Smooth muscle cell (in vitro differentiated cells): ENCODE measurements around the gene SMIM20. TPM values are rescaled to one million over a fixed set of nuclear protein-coding genes. Genes with fewer than 3 reads are reported as not detected.

Experiments
- DNase-seq: peaks from one replicate; lab custom pipeline; 2025; ENCODE audit not compliant: unreplicated experiment; lab: John Stamatoyannopoulos, UW
- H2AFZ ChIP-seq: fragments of 200-600 bp; sonication (generic); 2 replicates; pipeline ENCODE4 v1.6.0; 2016; ENCODE audit warnings: antibody characterized with exemption, low read depth, mild to moderate bottlenecking
- H3F3A ChIP-seq: fragments of 200-600 bp; sonication (generic); 2 replicates; pipeline ENCODE4 v1.6.0; 2017; ENCODE audit warnings: antibody characterized with exemption, low read depth
- H3K27ac ChIP-seq: fragments of 200-600 bp; sonication (generic); 2 replicates; pipeline ENCODE4 v1.5.1; 2016; ENCODE audit warnings: low read depth, mild to moderate bottlenecking
- H3K27me3 ChIP-seq: fragments of 200-600 bp; sonication (generic); 2 replicates; pipeline ENCODE4 v1.6.1; 2016; ENCODE audit warnings: low read depth, mild to moderate bottlenecking
- H3K36me3 ChIP-seq: fragments of 200-600 bp; sonication (generic); 2 replicates; pipeline ENCODE4 v1.5.1; 2016; ENCODE audit warnings: low read depth
- H3K4me1 ChIP-seq: fragments of 200-600 bp; sonication (generic); 2 replicates; pipeline ENCODE4 v1.5.1; 2016; ENCODE audit warnings: low read depth
- H3K4me2 ChIP-seq: fragments of 200-600 bp; sonication (generic); 2 replicates; pipeline ENCODE4 v1.6.0; 2016; ENCODE audit warnings: mild to moderate bottlenecking
- H3K4me3 ChIP-seq: fragments of 200-600 bp; sonication (generic); 2 replicates; pipeline ENCODE4 v1.5.1; 2016; ENCODE audit warnings: mild to moderate bottlenecking
- H3K79me2 ChIP-seq: fragments of 200-600 bp; sonication (generic); 2 replicates; pipeline ENCODE4 v1.6.0; 2016; ENCODE audit warnings: low read depth, mild to moderate bottlenecking
- H3K9ac ChIP-seq: fragments of 200-600 bp; sonication (generic); 2 replicates; pipeline ENCODE4 v1.6.0; 2016; ENCODE audit warnings: low read depth
- H3K9me3 ChIP-seq: fragments of 200-600 bp; sonication (generic); replicated peaks from 2 replicates; pipeline ENCODE4 v1.5.1; 2016; ENCODE audit warnings: low read depth
- H4K20me1 ChIP-seq: fragments of 200-600 bp; sonication (generic); 2 replicates; pipeline ENCODE4 v1.6.0; 2016; ENCODE audit warnings: low read depth
- WGBS: methylation state at CpG from one replicate; pipeline ENCODE4 v1.1.7; 2016; ENCODE audit warnings: low lambda C conversion rate; 5-methylcytosine and 5-hydroxymethylcytosine counted together
- polyA plus RNA-seq: library from polyadenylated mRNA; unstranded; fragments of >200 nt; fragmentation: Nextera tagmentation; extraction: Ambion mirVana; gene quantifications from 2 replicates; pipeline ENCODE4 v1.2.1, GENCODE V29; 2016
- total RNA-seq: library from RNA; depleted of rRNA; stranded (reverse); fragments of >200 nt; gene quantifications from 2 replicates; pipeline ENCODE4 v1.2.3, GENCODE V29; 2014
- TF ChIP-seq, protein P1 (sequence below): fragments of 200-600 bp; sonication (generic); IDR thresholded peaks from 2 replicates; pipeline ENCODE4 v1.5.1; 2017; ENCODE audit warnings: borderline replicate concordance, mild to moderate bottlenecking, antibody characterized with exemption; ENCODE audit not compliant: insufficient read depth, poor library complexity, severe bottlenecking

SMIM20 gene
- total and polyA plus RNA-seq, 2 experiments from 2014 or later = 40.9 to 52.1 TPM

DNA sequence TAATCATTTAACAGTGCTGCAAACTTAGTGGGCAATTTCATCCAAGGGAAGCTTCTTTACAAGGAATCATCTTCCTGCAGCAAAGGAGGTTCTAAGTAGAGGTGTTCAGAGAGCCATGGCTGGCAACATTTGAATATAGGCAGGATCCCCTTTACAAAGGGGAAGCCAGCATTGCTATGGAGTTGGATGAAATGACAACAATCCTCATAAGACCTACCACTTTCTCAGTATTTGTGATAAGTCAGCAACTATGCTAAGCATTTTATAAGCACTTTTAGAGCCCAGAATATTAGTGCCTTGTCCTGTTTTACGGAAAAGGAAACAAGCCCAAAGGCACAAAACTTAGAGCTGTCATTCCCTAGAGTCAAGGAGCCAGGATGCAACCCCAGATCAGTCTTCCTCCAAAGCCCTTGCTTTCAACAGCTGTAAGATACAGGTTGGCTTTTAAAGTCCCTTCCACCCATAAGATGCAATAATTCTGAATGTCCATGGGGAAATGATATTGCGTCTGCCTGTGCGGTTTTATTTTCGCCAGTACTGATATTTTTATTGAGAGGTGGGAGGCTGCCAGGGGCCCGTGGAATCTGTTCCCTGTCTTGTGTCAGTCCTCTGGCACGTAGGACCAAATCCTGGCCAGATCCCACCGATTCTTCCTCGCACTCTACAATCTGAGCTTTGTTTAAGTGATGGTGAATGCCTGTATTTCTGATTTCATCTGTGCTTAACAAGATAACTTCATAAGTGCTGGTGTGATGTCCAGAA is 59.1 kb downstream of the SMIM20 start:
- H3K4me2 ChIP-seq = no peak overlapping the region
- H2AFZ ChIP-seq = no peak overlapping the region
- WGBS = 63% methylated on average over 8 of the region's 8 CpGs
- TF ChIP-seq, protein P1, sequence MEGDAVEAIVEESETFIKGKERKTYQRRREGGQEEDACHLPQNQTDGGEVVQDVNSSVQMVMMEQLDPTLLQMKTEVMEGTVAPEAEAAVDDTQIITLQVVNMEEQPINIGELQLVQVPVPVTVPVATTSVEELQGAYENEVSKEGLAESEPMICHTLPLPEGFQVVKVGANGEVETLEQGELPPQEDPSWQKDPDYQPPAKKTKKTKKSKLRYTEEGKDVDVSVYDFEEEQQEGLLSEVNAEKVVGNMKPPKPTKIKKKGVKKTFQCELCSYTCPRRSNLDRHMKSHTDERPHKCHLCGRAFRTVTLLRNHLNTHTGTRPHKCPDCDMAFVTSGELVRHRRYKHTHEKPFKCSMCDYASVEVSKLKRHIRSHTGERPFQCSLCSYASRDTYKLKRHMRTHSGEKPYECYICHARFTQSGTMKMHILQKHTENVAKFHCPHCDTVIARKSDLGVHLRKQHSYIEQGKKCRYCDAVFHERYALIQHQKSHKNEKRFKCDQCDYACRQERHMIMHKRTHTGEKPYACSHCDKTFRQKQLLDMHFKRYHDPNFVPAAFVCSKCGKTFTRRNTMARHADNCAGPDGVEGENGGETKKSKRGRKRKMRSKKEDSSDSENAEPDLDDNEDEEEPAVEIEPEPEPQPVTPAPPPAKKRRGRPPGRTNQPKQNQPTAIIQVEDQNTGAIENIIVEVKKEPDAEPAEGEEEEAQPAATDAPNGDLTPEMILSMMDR = no peak
- no peaks in the 10 kb centered on the region for H3K27me3 ChIP-seq
- no peaks in the 10 kb centered on the region for H4K20me1 ChIP-seq
- peaks cover 17% of the 10 kb centered on the region for H3K4me1 ChIP-seq
- no peaks in the 10 kb centered on the region for H3K9me3 ChIP-seq
- no peaks in the 10 kb centered on the region for H3K36me3 ChIP-seq
- no peaks in the 10 kb centered on the region for H3K79me2 ChIP-seq
- no peak for DNase-seq
- H3F3A ChIP-seq = no peaks in the 10 kb centered on the region
- H3K27ac ChIP-seq = no peak overlapping the region
- H3K9ac ChIP-seq = no peak overlapping the region
- H3K4me3 ChIP-seq = no peak overlapping the region

DNA sequence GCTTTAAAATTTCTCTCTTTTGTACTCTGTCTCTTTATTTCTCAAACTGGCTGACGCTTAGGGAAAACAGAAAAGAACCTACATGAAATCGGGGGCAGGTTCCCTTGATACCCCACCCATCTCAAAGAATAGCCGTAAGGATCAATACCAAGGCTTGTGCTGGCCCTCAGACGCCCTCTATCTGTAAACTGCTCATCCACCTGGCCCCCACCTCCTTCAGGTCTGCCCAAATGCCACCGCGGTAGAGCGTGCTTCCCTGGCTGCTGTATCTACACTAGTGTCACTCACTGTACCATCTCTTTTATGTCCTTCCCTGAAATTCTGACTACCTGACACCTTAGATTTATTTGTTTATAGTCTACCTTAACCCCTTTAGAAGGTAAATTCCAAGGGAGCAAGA is 62.8 kb downstream of the SMIM20 start:
- WGBS = 75% methylated on average over 7 of the region's 7 CpGs
- no peaks in the 10 kb centered on the region for H3K9me3 ChIP-seq
- peaks cover 3% of the 10 kb centered on the region for H3K4me1 ChIP-seq
- no peak overlapping the region for H2AFZ ChIP-seq
- no peak overlapping the region for H3K9ac ChIP-seq
- DNase-seq = no peak
- TF ChIP-seq, protein P1 = no peak
- H3K4me3 ChIP-seq = no peak overlapping the region
- H3F3A ChIP-seq = no peaks in the 10 kb centered on the region
- no peaks in the 10 kb centered on the region for H3K79me2 ChIP-seq
- no peaks in the 10 kb centered on the region for H4K20me1 ChIP-seq
- no peak overlapping the region for H3K4me2 ChIP-seq
- no peaks in the 10 kb centered on the region for H3K27me3 ChIP-seq
- no peaks in the 10 kb centered on the region for H3K36me3 ChIP-seq
- no peak overlapping the region for H3K27ac ChIP-seq

DNA sequence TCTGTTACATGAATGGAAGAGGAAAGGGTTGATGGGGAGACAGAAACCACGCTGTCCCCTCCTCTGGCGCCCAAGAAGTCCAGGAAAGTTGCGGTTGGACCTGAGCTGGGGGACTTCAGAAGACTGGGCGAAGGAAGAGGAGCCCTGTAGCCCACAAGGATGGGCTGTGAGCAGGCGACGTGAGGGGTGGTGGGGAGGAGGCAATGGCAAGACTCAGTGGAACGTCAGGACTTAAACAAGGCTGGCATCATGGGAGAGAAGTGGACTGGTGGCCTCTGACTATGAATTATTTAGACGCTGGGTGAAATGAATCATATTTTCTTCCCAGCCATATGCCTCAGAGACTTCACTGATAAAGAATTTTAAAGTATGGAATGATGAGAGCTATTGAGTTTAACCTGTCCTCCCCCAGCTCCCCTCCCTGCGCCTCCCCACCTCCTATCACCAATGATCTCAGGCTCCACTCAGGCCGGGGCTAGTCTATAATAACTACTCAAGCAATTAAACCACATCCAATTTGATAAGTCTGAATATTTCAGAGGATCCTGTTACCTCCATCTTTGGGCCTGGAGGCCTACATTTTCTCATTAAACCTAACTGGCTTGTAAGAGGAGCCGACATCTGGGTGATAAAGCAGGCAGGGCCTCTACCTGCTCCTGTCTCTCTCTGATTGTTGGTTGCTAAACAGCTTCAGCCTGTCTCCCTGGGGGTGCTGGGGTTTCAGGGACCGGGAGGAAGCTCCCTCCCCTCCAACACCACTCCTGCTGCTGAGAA is 63.6 kb downstream of the SMIM20 start:
- no peak overlapping the region for H3K27ac ChIP-seq
- peaks cover 3% of the 10 kb centered on the region for H3K4me1 ChIP-seq
- no peaks in the 10 kb centered on the region for H3K27me3 ChIP-seq
- no peaks in the 10 kb centered on the region for H3K36me3 ChIP-seq
- no peaks in the 10 kb centered on the region for H3K79me2 ChIP-seq
- H3K9me3 ChIP-seq = no peaks in the 10 kb centered on the region
- DNase-seq = no peak
- H3K4me3 ChIP-seq = no peak overlapping the region
- H2AFZ ChIP-seq = no peak overlapping the region
- H3F3A ChIP-seq = no peaks in the 10 kb centered on the region
- H3K9ac ChIP-seq = no peak overlapping the region
- WGBS = 90% methylated on average over 12 of the region's 12 CpGs
- H4K20me1 ChIP-seq = no peaks in the 10 kb centered on the region
- H3K4me2 ChIP-seq = no peak overlapping the region
- TF ChIP-seq, protein P1 = no peak
